Ishikawa (cell line): ENCODE results near the gene GLRA1.

Source experiments
- CEBPB ChIP-seq: IDR thresholded peaks from 2 replicates; pipeline ENCODE4 v1.6.1; 2012
- CREB1 ChIP-seq: IDR thresholded peaks from 2 replicates; pipeline ENCODE4 v1.6.1; 2012; ENCODE audit warnings: low read depth
- EGR1 ChIP-seq: IDR thresholded peaks from 2 replicates; pipeline ENCODE4 v1.6.1; 2012
- EP300 ChIP-seq: IDR thresholded peaks from 2 replicates; pipeline ENCODE4 v1.6.1; 2012; ENCODE audit warnings: borderline replicate concordance
- FOXM1 ChIP-seq: IDR thresholded peaks from 2 replicates; pipeline ENCODE4 v1.6.1; 2012; ENCODE audit warnings: low read depth, borderline replicate concordance
- NFIC ChIP-seq: IDR thresholded peaks from 2 replicates; pipeline ENCODE4 v1.6.1; 2012
- TAF1 ChIP-seq: IDR thresholded peaks from 2 replicates; pipeline ENCODE4 v1.6.1; 2012; ENCODE audit warnings: low read depth, mild to moderate bottlenecking
- TCF12 ChIP-seq: IDR thresholded peaks from 2 replicates; pipeline ENCODE4 v1.6.1; 2012; ENCODE audit warnings: low read depth
- USF1 ChIP-seq: IDR thresholded peaks from 2 replicates; pipeline ENCODE4 v1.6.1; 2012
- YY1 ChIP-seq: IDR thresholded peaks from 2 replicates; pipeline ENCODE4 v1.6.1; 2012; ENCODE audit warnings: low read depth
- ZBTB7A ChIP-seq: IDR thresholded peaks from 2 replicates; pipeline ENCODE4 v1.6.1; 2012; ENCODE audit warnings: low read depth
- TF ChIP-seq, protein P1 (sequence below): IDR thresholded peaks from 2 replicates; pipeline ENCODE4 v1.6.1; 2012; ENCODE audit warnings: low read depth, mild to moderate bottlenecking

The GLRA1 gene

DNA sequence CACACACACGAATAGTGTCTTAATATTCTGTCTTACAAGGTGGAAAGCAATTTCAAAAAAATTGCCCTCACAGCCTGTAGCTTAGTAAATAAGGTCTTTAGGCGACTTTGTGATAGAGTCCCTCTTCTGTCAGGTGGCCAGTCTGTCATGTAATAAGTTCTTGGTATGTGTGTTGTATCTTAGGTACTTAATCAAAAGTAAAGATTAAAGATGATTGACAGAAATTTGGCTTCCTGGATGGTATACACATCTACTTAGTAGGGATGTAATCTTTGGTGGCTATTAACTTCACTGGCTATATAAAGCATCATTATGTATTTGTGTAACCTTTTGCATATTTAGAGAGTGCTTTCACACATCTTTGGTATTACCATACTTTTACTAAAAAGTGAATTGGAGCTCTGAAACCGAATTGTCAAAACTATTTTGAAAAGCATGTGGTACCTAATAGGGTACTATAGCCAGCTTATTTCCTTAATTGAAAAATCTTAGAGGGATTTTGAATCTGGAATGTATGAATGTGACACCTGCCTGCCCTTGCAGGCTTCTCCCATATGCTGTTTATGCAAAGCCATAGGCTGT, 149.5 kb downstream of the GLRA1 start:
- no peak for TF ChIP-seq NFIC
- no peak for TF ChIP-seq EP300
- no peak for TF ChIP-seq YY1

GRCh38 chr5:151773951-151774350, 150.7 kb downstream of the GLRA1 start:
- TF ChIP-seq EP300 = no peak
- TF ChIP-seq ZBTB7A = no peak
- no peak for TF ChIP-seq USF1
- TF ChIP-seq TCF12 = no peak
- TF ChIP-seq, protein P1, sequence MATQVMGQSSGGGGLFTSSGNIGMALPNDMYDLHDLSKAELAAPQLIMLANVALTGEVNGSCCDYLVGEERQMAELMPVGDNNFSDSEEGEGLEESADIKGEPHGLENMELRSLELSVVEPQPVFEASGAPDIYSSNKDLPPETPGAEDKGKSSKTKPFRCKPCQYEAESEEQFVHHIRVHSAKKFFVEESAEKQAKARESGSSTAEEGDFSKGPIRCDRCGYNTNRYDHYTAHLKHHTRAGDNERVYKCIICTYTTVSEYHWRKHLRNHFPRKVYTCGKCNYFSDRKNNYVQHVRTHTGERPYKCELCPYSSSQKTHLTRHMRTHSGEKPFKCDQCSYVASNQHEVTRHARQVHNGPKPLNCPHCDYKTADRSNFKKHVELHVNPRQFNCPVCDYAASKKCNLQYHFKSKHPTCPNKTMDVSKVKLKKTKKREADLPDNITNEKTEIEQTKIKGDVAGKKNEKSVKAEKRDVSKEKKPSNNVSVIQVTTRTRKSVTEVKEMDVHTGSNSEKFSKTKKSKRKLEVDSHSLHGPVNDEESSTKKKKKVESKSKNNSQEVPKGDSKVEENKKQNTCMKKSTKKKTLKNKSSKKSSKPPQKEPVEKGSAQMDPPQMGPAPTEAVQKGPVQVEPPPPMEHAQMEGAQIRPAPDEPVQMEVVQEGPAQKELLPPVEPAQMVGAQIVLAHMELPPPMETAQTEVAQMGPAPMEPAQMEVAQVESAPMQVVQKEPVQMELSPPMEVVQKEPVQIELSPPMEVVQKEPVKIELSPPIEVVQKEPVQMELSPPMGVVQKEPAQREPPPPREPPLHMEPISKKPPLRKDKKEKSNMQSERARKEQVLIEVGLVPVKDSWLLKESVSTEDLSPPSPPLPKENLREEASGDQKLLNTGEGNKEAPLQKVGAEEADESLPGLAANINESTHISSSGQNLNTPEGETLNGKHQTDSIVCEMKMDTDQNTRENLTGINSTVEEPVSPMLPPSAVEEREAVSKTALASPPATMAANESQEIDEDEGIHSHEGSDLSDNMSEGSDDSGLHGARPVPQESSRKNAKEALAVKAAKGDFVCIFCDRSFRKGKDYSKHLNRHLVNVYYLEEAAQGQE = no peak
- TF ChIP-seq NFIC = no peak
- TF ChIP-seq YY1 = no peak
- no peak for TF ChIP-seq CEBPB

DNA sequence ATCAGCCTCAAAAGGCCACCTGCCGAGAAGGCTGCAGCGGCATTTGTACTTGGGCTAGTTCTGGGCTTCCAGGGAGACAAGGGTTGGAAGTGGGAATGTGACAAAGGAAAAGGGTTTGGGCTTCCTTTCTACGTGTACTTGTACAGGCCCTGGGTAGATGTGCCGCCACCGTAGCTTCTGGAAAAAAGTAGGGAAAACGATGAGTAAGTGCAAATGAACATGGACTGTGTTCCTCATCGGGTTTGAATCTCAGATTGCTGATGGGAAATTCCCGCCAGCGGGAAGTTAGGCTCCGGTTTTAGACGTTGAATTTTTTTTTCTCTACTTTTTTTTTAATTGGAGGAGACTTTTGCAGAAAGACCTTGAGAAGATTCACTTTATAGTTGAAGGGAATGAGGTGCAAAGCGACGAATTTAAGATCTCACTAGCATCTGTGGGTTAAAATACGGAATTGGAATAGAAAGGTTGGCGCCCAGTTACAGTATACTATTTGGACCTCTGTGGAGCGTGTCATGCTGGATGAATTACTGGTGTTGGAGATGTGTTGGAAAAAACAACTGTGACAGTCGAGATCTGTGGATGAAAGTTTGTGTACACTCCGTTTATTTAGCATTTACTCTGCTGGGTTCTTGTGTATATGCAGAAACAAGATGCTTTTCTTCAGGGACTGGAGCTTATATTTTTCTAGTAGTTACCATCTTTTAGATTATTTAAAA, 151.6 kb downstream of the GLRA1 start:
- TF ChIP-seq TAF1 = no peak; the same call in 1 of the 2 replicates
- TF ChIP-seq EP300 = no peak
- no peak for TF ChIP-seq FOXM1
- TF ChIP-seq TCF12 = no peak
- TF ChIP-seq CEBPB = no peak
- TF ChIP-seq YY1 = no peak
- no peak for TF ChIP-seq CREB1
- TF ChIP-seq NFIC = no peak
- TF ChIP-seq EGR1 = no peak
- TF ChIP-seq ZBTB7A = no peak
